ENCODE data around the gene UVRAG.

UVRAG gene

DNA sequence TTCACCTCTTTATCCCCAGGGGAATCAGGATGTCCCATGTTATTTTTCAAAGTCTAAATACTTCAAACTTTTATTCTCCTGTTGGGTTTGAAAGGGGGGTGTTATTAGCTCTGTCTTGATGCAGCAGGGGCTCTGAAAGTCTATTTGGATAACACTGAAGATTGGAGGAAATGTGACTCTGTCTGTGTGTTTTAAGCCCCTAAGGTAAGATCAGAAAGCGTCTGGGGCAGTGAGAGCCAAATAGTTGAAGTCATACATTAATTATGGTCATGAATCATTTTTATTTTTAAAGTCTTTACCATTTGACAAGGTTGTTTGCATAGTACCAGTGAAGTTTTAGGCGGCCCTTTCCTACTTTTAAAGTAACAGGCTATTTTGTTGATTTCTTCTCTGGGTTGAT, 139.0 kb downstream of the UVRAG start:
- no peaks in the 10 kb centered on the region for H3K9me2 ChIP-seq (replicated peaks; ENCODE audit: insufficient read depth, low read length)
- H3K27ac ChIP-seq (ENCODE audit: low read depth, low read length) = no peak overlapping the region
- no peak overlapping the region for H3K4me3 ChIP-seq (ENCODE audit: insufficient read depth, low read length, poor library complexity, severe bottlenecking)
- H3K36me3 ChIP-seq (ENCODE audit: low read length) = peaks cover 10% of the 10 kb centered on the region
- 0 out of 2 replicates have a peak, but pooled peaks cover 8% of the 10 kb centered on the region for H4K20me1 ChIP-seq (ENCODE audit: low read depth, low read length)
- no peaks in the 10 kb centered on the region for H3K9me3 ChIP-seq (ENCODE audit: insufficient read depth, low read length)
- H3K4me2 ChIP-seq (ENCODE audit: low read depth, low read length, poor library complexity, severe bottlenecking) = no peak overlapping the region
- no peak overlapping the region for H3K9ac ChIP-seq (ENCODE audit: low read length)
- H3K27me3 ChIP-seq (ENCODE audit: low read length) = no peaks in the 10 kb centered on the region
- H2AFZ ChIP-seq (ENCODE audit: low read depth, low read length, severe bottlenecking) = no peak overlapping the region
- H3K79me2 ChIP-seq (ENCODE audit: insufficient read depth, low read length) = peaks cover 79% of the 10 kb centered on the region
- H3F3A ChIP-seq (ENCODE audit: insufficient read depth) = no peaks in the 10 kb centered on the region
- TF ChIP-seq EZH2phosphoT487 (conservative IDR thresholded peaks at IDR 0.05; ENCODE audit: low read length) = no peak
- TF ChIP-seq, protein P1, sequence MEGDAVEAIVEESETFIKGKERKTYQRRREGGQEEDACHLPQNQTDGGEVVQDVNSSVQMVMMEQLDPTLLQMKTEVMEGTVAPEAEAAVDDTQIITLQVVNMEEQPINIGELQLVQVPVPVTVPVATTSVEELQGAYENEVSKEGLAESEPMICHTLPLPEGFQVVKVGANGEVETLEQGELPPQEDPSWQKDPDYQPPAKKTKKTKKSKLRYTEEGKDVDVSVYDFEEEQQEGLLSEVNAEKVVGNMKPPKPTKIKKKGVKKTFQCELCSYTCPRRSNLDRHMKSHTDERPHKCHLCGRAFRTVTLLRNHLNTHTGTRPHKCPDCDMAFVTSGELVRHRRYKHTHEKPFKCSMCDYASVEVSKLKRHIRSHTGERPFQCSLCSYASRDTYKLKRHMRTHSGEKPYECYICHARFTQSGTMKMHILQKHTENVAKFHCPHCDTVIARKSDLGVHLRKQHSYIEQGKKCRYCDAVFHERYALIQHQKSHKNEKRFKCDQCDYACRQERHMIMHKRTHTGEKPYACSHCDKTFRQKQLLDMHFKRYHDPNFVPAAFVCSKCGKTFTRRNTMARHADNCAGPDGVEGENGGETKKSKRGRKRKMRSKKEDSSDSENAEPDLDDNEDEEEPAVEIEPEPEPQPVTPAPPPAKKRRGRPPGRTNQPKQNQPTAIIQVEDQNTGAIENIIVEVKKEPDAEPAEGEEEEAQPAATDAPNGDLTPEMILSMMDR (IDR thresholded peaks at IDR 0.05; ENCODE audit: insufficient read depth, low read length, poor library complexity, severe bottlenecking) = no peak

- TF ChIP-seq EZH2phosphoT487 (conservative IDR thresholded peaks at IDR 0.05; ENCODE audit: low read length) = no peak
- TF ChIP-seq, protein P1 (IDR thresholded peaks at IDR 0.05; ENCODE audit: insufficient read depth, low read length, poor library complexity, severe bottlenecking) = no peak
- Histone ChIP-seq H3F3A (ENCODE audit: insufficient read depth) (no peaks in the 10 kb centered on the region), H3K4me3 (ENCODE audit: insufficient read depth, low read length, poor library complexity, severe bottlenecking) (no peak overlapping the region), H3K27ac (ENCODE audit: low read depth, low read length) (no peak overlapping the region), H2AFZ (ENCODE audit: low read depth, low read length, severe bottlenecking) (no peak overlapping the region), H3K9me2 (replicated peaks; ENCODE audit: insufficient read depth, low read length) (no peaks in the 10 kb centered on the region), H3K4me2 (ENCODE audit: low read depth, low read length, poor library complexity, severe bottlenecking) (no peak overlapping the region), H3K36me3 (ENCODE audit: low read length) (peaks cover 10% of the 10 kb centered on the region), H3K9ac (ENCODE audit: low read length) (no peak overlapping the region), H3K9me3 (ENCODE audit: insufficient read depth, low read length) (no peaks in the 10 kb centered on the region), H3K79me2 (ENCODE audit: insufficient read depth, low read length) (peaks cover 68% of the 10 kb centered on the region), H4K20me1 (ENCODE audit: low read depth, low read length) (0 out of 2 replicates have a peak, but pooled peaks cover 8% of the 10 kb centered on the region), H3K27me3 (ENCODE audit: low read length) (no peaks in the 10 kb centered on the region)
These were observed 140.4 kb downstream of the UVRAG start for GRCh38 chr11:75955443-75955842.

- Histone ChIP-seq H3K9me2 (replicated peaks; ENCODE audit: insufficient read depth, low read length) (no peaks in the 10 kb centered on the region), H3K9me3 (ENCODE audit: insufficient read depth, low read length) (no peaks in the 10 kb centered on the region), H3K9ac (ENCODE audit: low read length) (no peak overlapping the region), H3K27me3 (ENCODE audit: low read length) (no peaks in the 10 kb centered on the region), H3K4me3 (ENCODE audit: insufficient read depth, low read length, poor library complexity, severe bottlenecking) (no peak overlapping the region), H2AFZ (ENCODE audit: low read depth, low read length, severe bottlenecking) (no peak overlapping the region), H3K79me2 (ENCODE audit: insufficient read depth, low read length) (peaks cover 48% of the 10 kb centered on the region), H3K27ac (ENCODE audit: low read depth, low read length) (no peak overlapping the region), H3K4me2 (ENCODE audit: low read depth, low read length, poor library complexity, severe bottlenecking) (no peak overlapping the region), H4K20me1 (ENCODE audit: low read depth, low read length) (no peaks in the 10 kb centered on the region), H3F3A (ENCODE audit: insufficient read depth) (peaks cover 9% of the 10 kb centered on the region; the same call in 1 of the 2 replicates), H3K36me3 (ENCODE audit: low read length) (peaks cover 13% of the 10 kb centered on the region; the same call in 1 of the 2 replicates)
- TF ChIP-seq, protein P1 (IDR thresholded peaks at IDR 0.05; ENCODE audit: insufficient read depth, low read length, poor library complexity, severe bottlenecking) = no peak
- TF ChIP-seq EZH2phosphoT487 (conservative IDR thresholded peaks at IDR 0.05; ENCODE audit: low read length) = no peak
These were observed 144.5 kb downstream of the UVRAG start for GRCh38 chr11:75959540-75959939.
